Prostate gland (tissue), 2 donors: ENCODE results near the gene ARL10. TPM values are rescaled to one million over a fixed set of nuclear protein-coding genes. Genes with fewer than 3 reads are reported as not detected.
A peak's percentile ranks its signal among the peaks of the same experiment; 100 is the strongest.

Experiments
- DNase-seq: peaks from one replicate; pipeline ENCODE4 v3.0.0-alpha.2; 2019; ENCODE audit warnings: low spot score
- H3K27ac ChIP-seq, 2 donors: fragments of 200-600 bp; sonication (generic); 2 replicates each; pipeline ENCODE4 v1.5.1; 2017 to 2019
- H3K27me3 ChIP-seq: fragments of 200-600 bp; sonication (generic); replicated peaks from 2 replicates; pipeline ENCODE4 v1.5.1; 2019; ENCODE audit not compliant: insufficient read depth
- H3K36me3 ChIP-seq, 2 donors: fragments of 200-600 bp; sonication (generic); 1 replicate in 1 of 2; 2 replicates in 1 of 2; pipeline versions ENCODE4 v1.5.1 to v1.8.1; 2017 to 2019
- H3K4me1 ChIP-seq: fragments of 200-600 bp; sonication (generic); replicated peaks from 2 replicates; pipeline ENCODE4 v1.5.1; 2019
- H3K4me3 ChIP-seq, 2 donors: fragments of 200-600 bp; sonication (generic); 2 replicates each; pipeline ENCODE4 v1.5.1; 2017 to 2019
- H3K9me3 ChIP-seq: fragments of 200-600 bp; sonication (generic); 2 replicates; pipeline ENCODE4 v1.5.1; 2017
- POLR2A ChIP-seq: fragments of 450-650 bp; IDR thresholded peaks from one replicate; pipeline ENCODE4 v1.6.1; 2016; ENCODE audit warnings: antibody characterized with exemption, mild to moderate bottlenecking
- POLR2AphosphoS5 ChIP-seq: sonication (generic); formaldehyde crosslinking; IDR thresholded peaks from one replicate; pipeline ENCODE4 v1.6.1; 2017; ENCODE audit warnings: antibody characterized with exemption
- WGBS: methylation state at CpG from one replicate; pipeline ENCODE4 v1.1.5; 2018; 5-methylcytosine and 5-hydroxymethylcytosine counted together
- intact Hi-C: fragments of 100-400 bp; cut with DNase I; formaldehyde crosslinking; loops from one replicate; pipeline ENCODE4 v1.14.2; 2022
- total RNA-seq, 2 donors: library from RNA; depleted of rRNA; stranded (reverse); fragments of >200 nt; gene quantifications; one replicate each; pipeline ENCODE4 v1.1.0, GENCODE V29; 2016
- TF ChIP-seq, protein P1 (sequence below), 4 experiments: fragments of 200-600 bp in 2 of 4; fragments of 450-650 bp in 2 of 4; sonication (generic) in 2 of 4; IDR thresholded peaks; 1 replicate in 3 of 4; 2 replicates in 1 of 4; pipeline ENCODE4 v1.5.1; 2016 to 2019; ENCODE audit warnings: antibody characterized with exemption in 4 of 4, mild to moderate bottlenecking in 2 of 4, moderate library complexity in 2 of 4

Gene ARL10
- total RNA-seq, 2 donors from 2014 or later, result 2.4 to 8.2 TPM

DNA sequence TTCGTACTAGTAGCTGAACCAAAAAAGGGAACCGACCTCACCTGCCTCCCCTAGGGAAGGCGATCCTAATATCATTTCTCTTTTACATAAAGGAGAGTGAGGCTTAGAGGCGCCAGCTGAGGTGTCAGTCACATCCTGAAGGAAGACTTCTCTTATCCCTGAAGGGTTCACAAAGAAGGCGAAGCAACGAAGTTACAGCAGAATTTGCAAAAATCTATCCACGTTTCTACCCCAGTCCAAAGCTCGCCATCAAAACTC lies 3.1 kb upstream of the ARL10 start:
- no peaks in the 10 kb centered on the region for H3K36me3 ChIP-seq
- WGBS, result 77% methylated on average over 8 of the region's 8 CpGs
- no peaks in the 10 kb centered on the region for H3K27me3 ChIP-seq
- DNase-seq, result no peak
- TF ChIP-seq, protein P1, sequence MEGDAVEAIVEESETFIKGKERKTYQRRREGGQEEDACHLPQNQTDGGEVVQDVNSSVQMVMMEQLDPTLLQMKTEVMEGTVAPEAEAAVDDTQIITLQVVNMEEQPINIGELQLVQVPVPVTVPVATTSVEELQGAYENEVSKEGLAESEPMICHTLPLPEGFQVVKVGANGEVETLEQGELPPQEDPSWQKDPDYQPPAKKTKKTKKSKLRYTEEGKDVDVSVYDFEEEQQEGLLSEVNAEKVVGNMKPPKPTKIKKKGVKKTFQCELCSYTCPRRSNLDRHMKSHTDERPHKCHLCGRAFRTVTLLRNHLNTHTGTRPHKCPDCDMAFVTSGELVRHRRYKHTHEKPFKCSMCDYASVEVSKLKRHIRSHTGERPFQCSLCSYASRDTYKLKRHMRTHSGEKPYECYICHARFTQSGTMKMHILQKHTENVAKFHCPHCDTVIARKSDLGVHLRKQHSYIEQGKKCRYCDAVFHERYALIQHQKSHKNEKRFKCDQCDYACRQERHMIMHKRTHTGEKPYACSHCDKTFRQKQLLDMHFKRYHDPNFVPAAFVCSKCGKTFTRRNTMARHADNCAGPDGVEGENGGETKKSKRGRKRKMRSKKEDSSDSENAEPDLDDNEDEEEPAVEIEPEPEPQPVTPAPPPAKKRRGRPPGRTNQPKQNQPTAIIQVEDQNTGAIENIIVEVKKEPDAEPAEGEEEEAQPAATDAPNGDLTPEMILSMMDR (IDR thresholded peaks at IDR 0.05), result no peak
- no peak for TF ChIP-seq POLR2AphosphoS5
- no peak for TF ChIP-seq POLR2A
- H3K9me3 ChIP-seq, result no peaks in the 10 kb centered on the region
- intact Hi-C loops, result no loop called here
- H3K4me1 ChIP-seq, result peaks cover 4% of the 10 kb centered on the region
- no peak overlapping the region for H3K27ac ChIP-seq
- H3K4me3 ChIP-seq, result peak overlapping the region; percentile 74 to 98

DNA sequence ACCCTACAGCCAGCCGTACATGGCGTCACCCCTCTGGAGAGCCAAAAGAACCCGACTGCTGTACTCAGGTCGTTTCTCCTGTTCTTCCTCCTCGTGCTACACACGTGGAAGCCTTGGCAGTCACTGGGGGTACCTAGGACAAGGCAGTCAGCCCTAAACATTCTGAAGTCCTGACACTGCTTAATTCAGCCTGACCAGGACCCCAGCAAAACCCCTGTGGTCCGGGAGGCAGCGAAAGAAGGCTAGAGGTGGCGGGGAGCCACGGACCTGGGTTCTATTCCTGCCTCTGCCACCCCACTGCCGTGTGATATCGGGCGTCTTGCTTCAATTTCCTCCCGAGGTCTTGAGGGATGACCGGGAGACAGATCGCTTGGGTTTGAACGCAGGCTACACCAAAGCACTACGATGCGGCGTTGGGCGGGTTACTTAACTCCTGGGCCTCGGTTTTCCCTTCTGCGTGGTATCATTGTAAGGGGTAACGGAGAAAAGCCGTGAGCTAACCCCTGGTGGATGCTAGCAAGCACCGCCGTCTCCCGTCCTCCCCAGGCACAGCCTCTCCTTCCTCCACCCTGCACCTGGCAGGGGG lies 429 bp upstream of the ARL10 start:
- no peaks in the 10 kb centered on the region for H3K9me3 ChIP-seq
- intact Hi-C loops, result no loop called here
- peak overlapping the region; percentile 56 to 75 for H3K27ac ChIP-seq
- TF ChIP-seq, protein P1 (IDR thresholded peaks at IDR 0.05), result no peak
- TF ChIP-seq POLR2AphosphoS5 (no peak), POLR2A (no peak)
- H3K4me3 ChIP-seq, result peak overlapping the region; percentile 63 to 65
- no peaks in the 10 kb centered on the region for H3K27me3 ChIP-seq
- no peaks in the 10 kb centered on the region for H3K36me3 ChIP-seq
- no peak for DNase-seq
- 22% methylated on average over 26 of the region's 28 CpGs for WGBS
- H3K4me1 ChIP-seq, result no peaks in the 10 kb centered on the region

DNA sequence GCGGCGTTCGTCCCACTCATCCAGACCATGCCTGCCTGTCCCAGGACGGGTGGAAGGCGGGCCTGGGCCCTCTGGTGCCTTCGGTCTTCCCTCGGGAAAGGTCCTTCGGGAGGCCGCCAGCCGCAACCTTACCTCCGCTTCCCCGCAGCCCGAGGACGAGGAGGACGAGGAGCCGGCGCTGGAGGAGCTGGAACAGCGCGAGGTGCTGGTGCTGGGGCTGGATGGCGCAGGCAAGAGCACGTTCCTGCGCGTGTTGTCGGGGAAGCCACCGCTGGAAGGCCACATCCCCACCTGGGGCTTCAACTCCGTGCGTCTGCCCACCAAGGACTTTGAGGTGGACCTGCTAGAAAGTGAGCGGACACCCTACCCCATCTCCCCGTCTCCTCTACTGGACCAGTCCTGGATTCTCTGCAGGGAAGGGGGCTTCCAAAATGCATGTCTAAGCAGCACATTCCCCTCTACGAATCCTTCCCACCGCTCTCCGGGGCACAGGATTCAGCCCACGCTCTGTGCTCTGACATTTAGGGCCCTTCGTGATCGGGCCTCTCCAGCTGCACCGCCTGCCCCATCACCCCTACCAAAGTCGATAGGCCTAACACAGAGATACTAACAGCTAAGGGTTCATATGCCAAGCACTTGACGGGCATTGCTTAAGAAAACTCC lies 1.1 kb downstream of the ARL10 start:
- intact Hi-C loops, result no loop called here
- WGBS, result 37% methylated on average over 36 of the region's 38 CpGs
- Histone ChIP-seq H3K27me3 (no peaks in the 10 kb centered on the region), H3K4me3 (peak overlapping the region; percentile 63 to 65), H3K9me3 (no peaks in the 10 kb centered on the region), H3K27ac (peak overlapping the region in 1 of 2 donors; percentile 75), H3K4me1 (no peaks in the 10 kb centered on the region), H3K36me3 (no peaks in the 10 kb centered on the region)
- TF ChIP-seq, protein P1 (IDR thresholded peaks at IDR 0.05), result no peak
- TF ChIP-seq POLR2AphosphoS5, result no peak
- TF ChIP-seq POLR2A, result no peak
- DNase-seq, result no peak

DNA sequence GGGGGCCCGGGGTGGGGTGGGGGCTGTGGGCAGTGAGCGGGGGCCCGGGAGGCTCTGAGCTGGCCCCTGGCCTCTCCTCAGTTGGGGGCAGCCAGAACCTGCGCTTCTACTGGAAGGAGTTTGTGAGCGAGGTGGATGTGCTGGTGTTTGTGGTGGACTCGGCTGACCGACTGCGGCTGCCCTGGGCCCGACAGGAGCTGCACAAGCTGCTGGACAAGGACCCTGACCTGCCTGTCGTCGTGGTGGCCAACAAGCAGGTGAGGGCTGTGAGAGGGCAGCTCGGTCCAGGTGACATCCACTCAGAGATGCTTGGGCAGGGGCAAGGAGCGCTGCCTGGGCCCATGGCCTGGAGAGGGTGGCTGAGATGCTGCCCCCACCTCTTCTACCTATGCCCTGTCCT lies 3.4 kb downstream of the ARL10 start:
- H3K4me1 ChIP-seq, result no peaks in the 10 kb centered on the region
- no peaks in the 10 kb centered on the region for H3K9me3 ChIP-seq
- no peak overlapping the region for H3K27ac ChIP-seq
- DNase-seq, result no peak
- no peaks in the 10 kb centered on the region for H3K36me3 ChIP-seq
- no peak overlapping the region for H3K4me3 ChIP-seq
- H3K27me3 ChIP-seq, result no peaks in the 10 kb centered on the region
- intact Hi-C loops, result no loop called here
- no peak for TF ChIP-seq POLR2AphosphoS5
- TF ChIP-seq POLR2A, result no peak
- TF ChIP-seq, protein P1 (IDR thresholded peaks at IDR 0.05), result no peak
- 93% methylated on average over 11 of the region's 13 CpGs for WGBS
